ENCODE results near the gene CLIP2.
"Not testable (repeated sequence)": the region's sequence is repeated elsewhere in the genome, so short reads cannot be mapped to it uniquely, and the experiment has no call there.

DNA sequence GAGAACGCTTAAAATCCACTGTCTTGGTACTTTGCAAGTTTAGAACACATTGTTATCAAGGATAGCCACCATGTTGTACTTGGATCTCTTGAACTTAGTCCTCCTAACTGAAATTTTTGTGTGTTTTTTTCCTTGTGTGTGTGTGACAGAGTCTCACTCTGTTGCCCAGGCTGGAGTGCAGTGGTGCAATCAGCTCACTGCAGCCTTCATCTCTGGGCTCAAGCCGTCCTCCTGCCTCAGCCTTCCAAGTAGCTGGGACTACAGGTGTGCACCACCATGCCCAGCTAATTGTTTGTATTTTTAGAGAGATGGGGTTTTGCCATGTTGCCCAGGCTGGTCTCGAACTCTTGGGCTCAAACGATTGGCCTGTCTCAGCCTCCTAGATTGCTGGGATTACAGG is 130.0 kb downstream of the CLIP2 start:
- TF ChIP-seq POLR2A (IDR thresholded peaks at IDR 0.05; ENCODE audit: low read depth, low read length); TAF1 (IDR thresholded peaks at IDR 0.05; ENCODE audit: low read depth, low read length); POLR2AphosphoS5 (IDR thresholded peaks at IDR 0.05; ENCODE audit: low read depth, low read length); POU2F2 (IDR thresholded peaks at IDR 0.05; ENCODE audit: low read depth, low read length); SPI1 (IDR thresholded peaks at IDR 0.05; ENCODE audit: low read depth, low read length); PAX5 (IDR thresholded peaks at IDR 0.05; ENCODE audit: insufficient read depth, low read length, severe bottlenecking): not testable (repeated sequence)

Measured in GM12891 (cell line).